GM19452 (cell line): ENCODE data around the gene GAS1.

Experiments used
- ATAC-seq: cut with Tn5 transposase; IDR thresholded peaks from one replicate; pipeline ENCODE4 v1.9.1; 2021; ENCODE audit not compliant: unreplicated experiment

The GAS1 gene

GRCh38 chr9:86965636-86966395 is 18.5 kb upstream of the GAS1 start:
- no peak for ATAC-seq

DNA sequence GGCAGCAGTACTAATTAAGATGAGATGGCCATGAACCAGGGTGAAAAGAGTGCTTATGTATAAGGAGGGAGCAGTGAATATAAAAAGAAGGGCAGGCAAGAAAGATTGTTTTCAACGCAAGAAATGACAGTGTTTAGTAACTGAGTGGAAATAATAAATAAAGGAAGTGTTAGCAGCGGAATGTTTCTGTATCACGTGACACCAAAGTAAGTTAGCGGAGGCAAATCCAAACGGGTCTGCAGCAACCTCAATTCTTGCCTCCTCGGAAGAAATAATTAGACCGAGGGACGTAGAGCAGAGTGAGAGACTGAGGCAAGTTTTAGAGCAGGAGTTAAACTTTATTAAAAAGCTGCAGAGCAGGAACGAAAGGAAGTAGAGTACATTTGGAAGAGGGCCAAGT is 15.4 kb upstream of the GAS1 start:
- ATAC-seq: no peak

GRCh38 chr9:86960938-86961337 is 13.6 kb upstream of the GAS1 start:
- no peak for ATAC-seq

GRCh38 chr9:86958203-86958602 is 10.9 kb upstream of the GAS1 start:
- ATAC-seq: no peak

GRCh38 chr9:86955561-86955960 is 8.3 kb upstream of the GAS1 start:
- ATAC-seq: no peak

DNA sequence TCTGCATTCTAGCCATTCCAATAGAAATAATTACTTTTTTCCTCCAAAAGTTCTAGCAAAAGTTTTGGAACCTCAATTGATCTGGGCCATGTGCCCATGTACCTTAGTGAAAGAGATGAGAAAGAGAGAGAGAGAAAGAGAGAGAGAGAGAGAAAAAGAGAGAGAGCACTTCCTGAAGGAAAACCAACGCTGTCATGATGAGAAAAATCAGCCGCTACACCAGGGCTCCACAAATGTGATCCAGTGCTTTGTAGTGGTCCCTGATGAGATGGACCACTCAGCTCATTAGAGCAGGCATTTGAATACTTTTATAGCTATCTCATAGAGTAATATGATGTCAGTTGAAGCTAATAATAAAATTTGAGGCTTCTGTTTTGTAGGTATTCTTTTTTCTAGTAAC is 7.7 kb upstream of the GAS1 start:
- no peak for ATAC-seq

DNA sequence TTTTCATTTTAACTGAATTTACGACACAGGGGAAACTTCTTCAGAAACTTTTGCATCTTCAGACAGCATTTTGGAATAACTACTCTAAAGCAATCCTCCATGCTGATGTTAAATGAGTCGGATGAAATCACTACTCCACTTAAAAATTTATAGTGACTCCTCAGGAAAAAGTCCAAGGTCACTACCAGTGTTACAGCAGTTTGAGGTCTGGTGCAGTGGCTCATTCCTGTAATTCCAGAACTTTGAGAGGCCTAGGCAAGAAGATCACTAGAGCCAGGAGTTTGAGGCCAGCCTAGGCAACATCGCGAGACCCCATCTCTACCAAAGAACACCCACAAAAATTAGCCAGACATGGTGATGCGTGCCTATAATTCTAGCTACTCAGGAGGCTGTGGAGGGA is 5.9 kb upstream of the GAS1 start:
- ATAC-seq: no peak

- peak; percentile 71 for ATAC-seq
Measured at GRCh38 chr9:86948074-86948929, 996 bp upstream of the GAS1 start.

DNA sequence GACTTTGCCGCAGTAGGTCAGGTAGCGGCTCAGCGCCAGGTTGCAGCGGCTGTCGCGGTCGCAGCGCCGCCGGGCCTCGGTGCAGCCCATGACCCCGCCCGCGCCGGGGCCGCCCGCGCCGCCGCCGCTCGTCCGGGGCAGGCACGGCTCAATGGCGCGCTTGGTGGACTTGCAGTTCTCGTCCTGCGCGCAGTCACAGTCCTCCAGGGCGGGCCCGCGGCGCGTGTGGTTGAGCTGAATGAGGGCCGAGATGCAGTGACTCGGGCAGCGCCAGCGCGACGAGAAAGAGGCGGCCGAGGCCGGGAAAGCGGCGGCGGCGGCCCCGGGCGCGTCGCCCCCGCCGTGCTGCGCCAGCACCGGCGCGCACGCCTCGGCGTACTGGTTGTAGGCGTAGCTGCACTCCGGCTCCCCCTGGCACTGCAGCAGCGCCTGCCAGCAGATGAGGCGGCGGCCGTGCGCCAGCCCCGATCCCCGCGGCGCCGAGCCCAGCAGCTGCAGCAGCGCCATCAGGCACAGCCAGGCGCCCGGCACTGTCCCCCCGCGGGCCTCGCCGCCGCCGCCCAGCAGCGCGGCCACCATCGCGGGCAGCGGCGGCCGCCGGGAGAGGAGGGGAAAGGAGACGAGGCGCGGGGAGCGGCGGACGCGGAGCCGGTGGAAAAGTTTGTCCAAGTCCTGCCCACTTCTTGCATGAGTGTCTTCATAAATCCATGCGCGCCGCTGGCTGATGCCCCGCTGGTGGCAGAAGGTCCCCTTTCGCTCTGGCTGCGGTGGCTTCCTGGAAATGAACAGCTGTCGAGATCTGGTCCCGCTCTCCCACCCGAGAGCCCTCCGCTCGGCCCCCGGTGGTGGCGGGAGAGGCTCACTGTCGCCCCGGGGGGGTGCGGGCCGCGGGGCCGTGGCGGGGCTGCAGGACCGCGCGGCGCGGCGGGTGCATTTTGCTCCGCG is 833 bp downstream of the GAS1 start:
- peak; percentile 48 for ATAC-seq

DNA sequence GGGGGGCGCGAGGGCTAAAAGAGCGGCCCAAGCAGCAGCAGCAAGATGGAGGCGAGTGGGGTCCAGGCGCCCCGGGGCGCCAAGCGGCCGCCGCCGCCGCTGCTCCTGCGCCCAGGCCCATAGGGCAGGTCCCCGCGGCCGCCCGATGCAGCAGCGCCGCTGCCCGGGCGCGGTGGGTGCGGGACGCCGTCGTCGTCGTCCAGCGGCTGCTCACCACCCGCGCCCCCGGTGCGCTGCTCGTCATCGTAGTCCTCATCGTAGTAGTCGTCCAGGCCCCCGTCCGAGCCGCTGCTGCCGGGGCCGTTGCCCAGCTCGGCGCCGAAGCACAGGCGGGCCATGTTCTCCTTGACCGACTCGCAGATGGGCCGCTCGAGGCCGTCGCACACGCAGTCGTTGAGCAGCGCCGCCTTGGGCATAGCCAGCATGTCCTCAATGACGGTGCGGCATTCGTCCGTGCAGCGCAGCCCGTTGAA is 1.5 kb downstream of the GAS1 start:
- no peak for ATAC-seq

GRCh38 chr9:86944796-86945727 is 2.2 kb downstream of the GAS1 start:
- no peak for ATAC-seq

- ATAC-seq: no peak
Measured at GRCh38 chr9:86943201-86944113, 3.8 kb downstream of the GAS1 start.

DNA sequence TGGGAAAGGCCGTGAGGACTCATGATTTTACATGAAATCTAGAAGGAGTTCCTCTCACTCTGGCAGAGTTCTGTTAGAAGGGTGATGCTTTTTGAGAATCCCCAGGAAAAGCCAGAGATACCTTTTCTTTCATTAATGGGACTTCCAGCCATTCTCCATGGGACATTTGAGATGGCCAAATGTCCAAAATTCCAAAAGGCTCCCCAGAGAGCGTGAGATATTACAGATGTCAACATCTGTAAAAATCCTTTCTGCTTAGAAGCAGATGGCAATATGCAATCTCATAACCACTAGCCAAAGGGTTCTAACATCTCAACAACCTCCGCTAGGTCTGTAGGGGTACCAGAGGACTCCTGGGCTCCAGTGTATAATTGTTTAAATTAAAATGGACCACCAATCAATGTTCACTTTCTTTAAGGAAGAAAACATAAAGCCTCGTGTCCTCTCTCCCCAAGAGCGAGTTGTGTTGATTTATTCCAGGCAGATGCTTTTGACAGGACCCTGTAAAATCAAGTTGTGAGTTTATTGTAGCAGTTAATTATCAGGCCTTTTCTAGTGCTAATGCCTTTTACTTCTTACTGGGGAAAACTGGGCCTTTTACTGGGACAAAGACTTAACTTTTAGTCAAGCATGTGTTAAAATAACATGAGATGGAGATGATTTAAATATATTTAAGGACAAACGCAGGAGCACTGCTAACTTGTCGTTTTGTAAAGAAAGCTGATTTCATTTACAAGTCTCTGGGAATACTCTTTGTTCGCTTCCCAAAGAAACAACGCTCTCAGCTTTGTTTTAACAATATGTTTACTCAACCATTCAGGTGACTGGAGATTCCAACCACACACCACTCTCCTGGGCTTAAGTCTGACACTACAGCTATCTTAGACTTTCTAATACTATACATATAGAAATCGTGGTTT is 4.8 kb downstream of the GAS1 start:
- no peak for ATAC-seq

GRCh38 chr9:86941197-86941596 is 6.1 kb downstream of the GAS1 start:
- ATAC-seq: no peak

- ATAC-seq: no peak
Measured at GRCh38 chr9:86940774-86941173, 6.5 kb downstream of the GAS1 start.

GRCh38 chr9:86939891-86940290 is 7.4 kb downstream of the GAS1 start:
- no peak for ATAC-seq

GRCh38 chr9:86939321-86939720 is 8.0 kb downstream of the GAS1 start:
- no peak for ATAC-seq

DNA sequence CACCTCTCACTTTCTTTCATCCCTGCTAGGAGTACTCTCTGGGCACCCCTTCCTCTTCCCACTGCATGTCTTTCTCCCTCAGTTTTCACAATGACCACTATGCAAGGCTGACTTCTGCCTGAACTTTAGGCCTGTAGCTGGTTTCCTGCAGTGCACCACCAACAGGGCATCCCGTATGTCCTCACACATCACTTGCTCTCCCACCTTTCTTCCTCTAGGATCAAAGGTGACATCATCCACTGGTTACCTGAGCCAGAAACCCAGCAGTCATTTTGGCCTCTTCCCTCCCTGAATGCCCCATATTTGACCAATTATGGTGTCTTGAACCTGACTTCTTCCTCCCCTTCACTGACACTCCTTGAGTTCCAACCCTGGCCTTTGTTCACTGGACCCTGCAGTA is 8.5 kb downstream of the GAS1 start:
- no peak for ATAC-seq
